Gastroesophageal sphincter (tissue), 3 donors: ENCODE measurements around the gene PTPN2.

Source experiments
- CTCF ChIP-seq, 4 experiments: fragments of 200-600 bp in 2 of 4; fragments of 450-650 bp in 2 of 4; sonication (generic) in 1 of 4; IDR thresholded peaks; one replicate each; pipeline ENCODE4 v1.5.1; 2017 to 2019; ENCODE audit warnings: antibody characterized with exemption in 4 of 4, mild to moderate bottlenecking in 2 of 4, moderate library complexity in 2 of 4
- POLR2A ChIP-seq, 2 donors: fragments of 450-650 bp; IDR thresholded peaks; one replicate each; pipeline ENCODE4 v1.6.1; 2017; ENCODE audit warnings: antibody characterized with exemption in 2 of 2, mild to moderate bottlenecking in 2 of 2, moderate library complexity in 1 of 2
- POLR2AphosphoS5 ChIP-seq: sonication (generic); formaldehyde crosslinking; IDR thresholded peaks from one replicate; pipeline ENCODE4 v1.6.1; 2017; ENCODE audit warnings: antibody characterized with exemption

DNA sequence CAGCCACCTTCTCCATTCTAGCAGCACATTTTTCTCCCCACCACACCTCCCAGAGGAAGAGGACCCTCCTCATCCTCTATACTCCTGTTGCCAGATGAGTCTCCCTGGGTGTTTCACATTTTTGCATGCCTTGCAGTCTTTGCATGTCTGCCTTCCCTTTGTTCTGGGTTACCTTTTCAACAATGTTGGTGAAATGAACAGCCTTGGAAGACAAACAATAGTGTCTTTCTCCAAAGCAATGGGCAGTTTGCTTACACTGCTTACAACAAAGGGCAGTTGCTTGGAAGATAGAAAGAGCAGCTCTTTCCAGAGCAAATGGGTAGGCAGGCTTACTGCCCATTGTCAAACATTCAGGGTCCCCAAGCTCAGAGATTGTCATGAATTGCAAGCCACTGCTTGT lies 49.3 kb upstream of the PTPN2 start:
- TF ChIP-seq POLR2AphosphoS5 (no peak), CTCF (IDR thresholded peaks at IDR 0.05) (no peak), POLR2A (IDR thresholded peaks at IDR 0.05) (no peak)
